ENCODE results near the gene BCORL1.

The BCORL1 gene

GRCh38 chrX:130091980-130092522 is 109.6 kb downstream of the BCORL1 start:
- no peak for DNase-seq (ENCODE audit: low read depth, low spot score)

GRCh38 chrX:130093271-130093670 is 110.8 kb downstream of the BCORL1 start:
- DNase-seq (ENCODE audit: low read depth, low spot score), result no peak

- DNase-seq (ENCODE audit: low read depth, low spot score), result no peak
Observed at GRCh38 chrX:130094696-130095095, 112.3 kb downstream of the BCORL1 start.

GRCh38 chrX:130095249-130096030 is 113.0 kb downstream of the BCORL1 start:
- DNase-seq (ENCODE audit: low read depth, low spot score), result no peak

- DNase-seq (ENCODE audit: low read depth, low spot score), result no peak
Observed at GRCh38 chrX:130097507-130098209, 115.2 kb downstream of the BCORL1 start.

- no peak for DNase-seq (ENCODE audit: low read depth, low spot score)
Observed at GRCh38 chrX:130098210-130098552, 115.7 kb downstream of the BCORL1 start.

- DNase-seq (ENCODE audit: low read depth, low spot score), result no peak
Observed at GRCh38 chrX:130100180-130100579, 117.7 kb downstream of the BCORL1 start.

- DNase-seq (ENCODE audit: low read depth, low spot score), result no peak
Observed at GRCh38 chrX:130103605-130104004, 121.2 kb downstream of the BCORL1 start.

- no peak for DNase-seq (ENCODE audit: low read depth, low spot score)
Observed at GRCh38 chrX:130105244-130105643, 122.8 kb downstream of the BCORL1 start.

GRCh38 chrX:130106071-130106470 is 123.6 kb downstream of the BCORL1 start:
- no peak for DNase-seq (ENCODE audit: low read depth, low spot score)

Data from astrocyte of the hippocampus (primary cell).